ENCODE measurements around the gene MCF2L.

The MCF2L gene

DNA sequence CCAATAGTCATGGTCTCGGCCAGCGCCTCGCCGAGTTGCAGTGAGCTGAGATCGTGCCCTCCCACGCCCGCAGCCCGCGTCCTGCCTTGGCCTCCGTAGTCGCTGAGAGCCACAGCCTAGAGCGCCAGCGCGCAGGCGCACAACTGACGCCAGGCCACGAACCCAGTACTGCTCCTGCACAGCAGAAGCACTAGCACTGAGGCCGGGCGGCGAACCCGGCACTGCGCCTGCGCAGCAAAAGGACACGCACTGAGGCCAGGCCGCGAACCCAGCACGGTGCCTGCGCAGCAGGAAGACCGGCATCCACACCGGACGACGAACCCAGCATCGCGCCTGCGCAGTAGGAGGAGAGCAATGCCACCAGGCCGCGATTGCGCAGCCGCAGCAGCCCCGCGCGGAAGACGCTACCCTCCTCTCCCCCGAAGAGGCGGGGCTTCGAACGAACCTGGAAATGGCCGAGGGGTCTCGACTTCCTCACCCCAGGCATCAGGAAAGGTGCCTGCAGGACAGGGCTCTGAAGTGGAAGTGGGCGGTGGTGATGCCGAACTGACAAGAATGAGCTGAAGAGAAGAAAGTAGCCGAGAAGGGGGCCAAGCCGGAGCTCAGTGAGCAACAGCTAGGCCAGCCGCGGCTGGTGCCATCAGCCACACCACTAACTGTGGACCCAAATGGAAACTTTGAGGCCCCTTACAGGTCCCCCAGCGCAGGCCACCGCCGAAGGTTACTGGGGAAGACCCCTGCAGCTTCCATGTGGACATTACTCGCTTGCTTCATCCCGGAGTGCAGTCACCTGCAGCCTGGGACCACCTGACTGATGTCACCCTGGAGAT, 161.1 kb downstream of the MCF2L start:
- Histone ChIP-seq H3K4me1 (ENCODE audit: control insufficient read depth, insufficient read depth, low read length) (no peaks in the 10 kb centered on the region), H3K27ac (ENCODE audit: low read depth, low read length) (no peak overlapping the region), H3K27me3 (ENCODE audit: control insufficient read depth, insufficient read depth, low read length) (no peaks in the 10 kb centered on the region), H3K4me3 (ENCODE audit: low read length) (peak overlapping the region; percentile 6), H3K36me3 (ENCODE audit: control insufficient read depth, insufficient read depth, low read length) (no peaks in the 10 kb centered on the region), H3K9ac (ENCODE audit: low read length) (no peak overlapping the region)

DNA sequence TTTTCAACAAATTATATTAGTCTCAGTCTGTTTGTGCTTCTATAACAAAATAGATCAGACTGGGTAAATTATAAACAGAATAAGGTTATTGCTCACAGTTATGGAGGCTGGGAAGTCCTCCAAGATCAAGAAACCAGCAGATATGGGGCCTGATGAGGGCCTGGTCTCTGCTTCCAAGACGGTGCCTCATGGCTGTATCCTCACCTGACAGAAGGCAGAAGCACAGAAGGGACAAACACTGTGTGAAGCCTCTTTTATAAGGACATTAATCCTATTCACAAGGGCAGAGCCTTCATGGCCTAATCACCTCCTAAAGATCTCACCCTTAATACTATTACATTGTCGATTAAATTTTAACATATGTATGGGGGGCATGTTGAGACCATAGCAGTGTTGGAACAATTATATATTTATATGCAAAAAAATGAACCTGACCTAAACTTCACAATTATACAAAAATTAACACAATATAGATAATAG, 166.3 kb downstream of the MCF2L start:
- no peaks in the 10 kb centered on the region for H3K4me1 ChIP-seq (ENCODE audit: control insufficient read depth, insufficient read depth, low read length)
- H3K9ac ChIP-seq (ENCODE audit: low read length), result no peak overlapping the region
- H3K27ac ChIP-seq (ENCODE audit: low read depth, low read length), result no peak overlapping the region
- H3K36me3 ChIP-seq (ENCODE audit: control insufficient read depth, insufficient read depth, low read length), result no peaks in the 10 kb centered on the region
- no peaks in the 10 kb centered on the region for H3K27me3 ChIP-seq (ENCODE audit: control insufficient read depth, insufficient read depth, low read length)
- no peak overlapping the region for H3K4me3 ChIP-seq (ENCODE audit: low read length)

DNA sequence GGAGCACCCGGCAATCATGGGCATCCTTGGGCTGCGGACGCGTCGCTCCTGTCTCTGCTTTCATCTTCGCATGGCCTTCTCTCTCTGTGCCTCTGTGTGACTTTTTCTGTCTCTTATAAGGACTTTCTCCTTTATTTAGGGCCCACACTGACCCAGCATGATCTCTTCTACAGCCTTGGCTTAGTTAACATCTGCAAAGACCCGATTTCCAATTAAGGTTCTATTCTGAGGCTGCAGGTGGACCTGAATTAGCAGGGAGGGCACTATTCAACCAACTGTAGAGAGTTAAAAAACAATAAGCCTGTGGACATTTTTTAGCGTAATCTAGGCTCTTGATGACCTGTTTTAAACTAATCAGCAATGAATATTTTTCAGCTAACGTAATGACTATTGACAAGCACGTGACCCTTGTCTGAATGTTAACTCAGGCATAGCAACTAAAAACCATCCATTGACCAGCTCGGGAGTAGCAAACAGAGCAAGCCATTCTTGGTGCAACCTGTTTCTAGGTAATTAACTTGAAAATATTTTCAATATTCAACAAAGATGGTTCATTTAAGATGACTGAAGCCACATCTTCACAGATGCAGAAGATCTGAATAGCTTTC, 168.8 kb downstream of the MCF2L start:
- Histone ChIP-seq H3K27ac (ENCODE audit: low read depth, low read length) (no peak overlapping the region), H3K4me3 (ENCODE audit: low read length) (no peak overlapping the region), H3K36me3 (ENCODE audit: control insufficient read depth, insufficient read depth, low read length) (no peaks in the 10 kb centered on the region), H3K9ac (ENCODE audit: low read length) (no peak overlapping the region), H3K4me1 (ENCODE audit: control insufficient read depth, insufficient read depth, low read length) (no peaks in the 10 kb centered on the region), H3K27me3 (ENCODE audit: control insufficient read depth, insufficient read depth, low read length) (no peaks in the 10 kb centered on the region)

- no peak overlapping the region for H3K4me3 ChIP-seq (ENCODE audit: low read length)
- H3K9ac ChIP-seq (ENCODE audit: low read length), result no peak overlapping the region
- H3K27me3 ChIP-seq (ENCODE audit: control insufficient read depth, insufficient read depth, low read length), result no peaks in the 10 kb centered on the region
- no peak overlapping the region for H3K27ac ChIP-seq (ENCODE audit: low read depth, low read length)
- no peaks in the 10 kb centered on the region for H3K36me3 ChIP-seq (ENCODE audit: control insufficient read depth, insufficient read depth, low read length)
- H3K4me1 ChIP-seq (ENCODE audit: control insufficient read depth, insufficient read depth, low read length), result no peaks in the 10 kb centered on the region
Observed at GRCh38 chr13:113138792-113139551, 170.0 kb downstream of the MCF2L start.

DNA sequence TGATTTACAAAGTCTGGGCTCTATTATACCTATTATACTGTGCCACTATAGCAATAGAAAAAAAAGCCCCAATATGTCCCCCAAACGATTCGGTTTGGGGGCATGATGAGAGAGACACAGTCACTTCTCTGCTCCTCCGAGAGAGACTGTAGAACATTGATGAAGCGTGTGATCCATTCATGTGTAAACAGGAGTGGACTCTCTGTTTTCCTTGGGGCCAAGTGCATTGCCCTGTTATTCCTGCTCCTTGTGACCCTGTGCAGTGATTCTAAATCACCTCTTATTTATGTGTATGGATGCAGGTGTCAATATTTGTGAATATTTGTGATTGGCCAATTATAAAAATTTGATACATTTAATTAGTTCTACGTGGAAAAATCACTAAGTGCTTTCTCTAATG, 170.6 kb downstream of the MCF2L start:
- H3K9ac ChIP-seq (ENCODE audit: low read length), result no peak overlapping the region
- no peaks in the 10 kb centered on the region for H3K27me3 ChIP-seq (ENCODE audit: control insufficient read depth, insufficient read depth, low read length)
- no peak overlapping the region for H3K27ac ChIP-seq (ENCODE audit: low read depth, low read length)
- H3K4me3 ChIP-seq (ENCODE audit: low read length), result no peak overlapping the region
- H3K4me1 ChIP-seq (ENCODE audit: control insufficient read depth, insufficient read depth, low read length), result no peaks in the 10 kb centered on the region
- no peaks in the 10 kb centered on the region for H3K36me3 ChIP-seq (ENCODE audit: control insufficient read depth, insufficient read depth, low read length)

DNA sequence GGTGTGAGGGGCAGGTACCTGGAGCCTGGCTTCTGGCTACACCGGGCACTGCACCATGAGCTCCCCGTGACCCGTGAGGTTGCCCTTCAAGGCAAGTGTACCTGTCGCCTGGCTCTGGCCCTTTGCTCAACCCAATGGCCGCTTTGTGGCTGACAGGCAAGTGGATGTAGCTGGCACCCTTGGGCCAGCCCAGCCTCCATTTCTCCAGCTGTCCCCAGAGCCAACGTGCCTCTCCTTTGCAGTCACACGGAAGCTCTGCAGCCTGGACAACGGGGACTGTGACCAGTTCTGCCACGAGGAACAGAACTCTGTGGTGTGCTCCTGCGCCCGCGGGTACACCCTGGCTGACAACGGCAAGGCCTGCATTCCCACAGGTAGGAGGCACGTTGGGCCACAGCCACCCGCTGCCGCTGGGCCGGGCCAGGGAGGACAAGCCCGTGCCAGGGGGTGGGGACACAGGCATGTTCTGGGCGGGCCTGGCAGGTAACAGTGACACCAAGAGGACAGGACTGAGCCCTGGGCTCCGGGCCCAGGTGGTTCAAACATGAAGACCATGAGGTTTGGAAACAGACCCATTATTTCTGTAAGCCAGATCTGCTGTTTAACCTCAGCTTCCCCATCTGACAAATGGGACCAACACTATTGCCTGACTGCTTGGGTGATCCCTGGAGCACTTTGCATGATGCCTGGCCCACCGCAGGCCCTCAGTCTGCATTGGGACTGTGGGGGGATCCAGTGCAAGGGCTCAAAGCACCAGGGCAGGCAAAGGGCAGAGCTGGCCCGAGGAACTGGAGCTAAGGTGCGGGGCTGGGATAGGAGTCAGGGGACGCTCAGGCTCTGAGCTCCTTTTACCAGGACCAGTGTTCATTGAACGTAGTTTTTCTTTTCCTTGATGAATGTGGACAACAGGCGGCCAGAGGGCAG, 171.9 kb downstream of the MCF2L start:
- Histone ChIP-seq H3K4me3 (ENCODE audit: low read length) (no peak overlapping the region), H3K36me3 (ENCODE audit: control insufficient read depth, insufficient read depth, low read length) (no peaks in the 10 kb centered on the region), H3K9ac (ENCODE audit: low read length) (no peak overlapping the region), H3K27ac (ENCODE audit: low read depth, low read length) (no peak overlapping the region), H3K27me3 (ENCODE audit: control insufficient read depth, insufficient read depth, low read length) (no peaks in the 10 kb centered on the region), H3K4me1 (ENCODE audit: control insufficient read depth, insufficient read depth, low read length) (no peaks in the 10 kb centered on the region)

DNA sequence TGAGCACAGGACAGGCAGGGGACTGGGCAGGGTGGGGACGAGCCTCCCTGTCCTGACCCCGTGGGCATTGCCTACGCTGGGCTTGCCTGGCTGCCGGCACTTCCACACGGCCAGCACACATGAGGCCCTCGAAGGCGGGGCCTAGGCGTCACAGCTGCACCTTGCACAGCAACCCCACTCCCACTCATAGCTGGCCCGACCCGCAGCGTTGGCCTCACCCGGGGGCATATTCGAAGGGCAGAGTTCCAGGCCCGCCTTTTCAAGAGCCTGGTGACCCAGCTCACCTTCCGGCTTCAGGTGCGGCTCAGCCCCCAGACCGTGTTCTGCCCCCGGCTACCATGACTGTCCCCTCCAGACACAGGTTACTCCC, 172.6 kb downstream of the MCF2L start:
- no peaks in the 10 kb centered on the region for H3K4me1 ChIP-seq (ENCODE audit: control insufficient read depth, insufficient read depth, low read length)
- H3K27ac ChIP-seq (ENCODE audit: low read depth, low read length), result no peak overlapping the region

GRCh38 chr13:113142876-113143275, 173.9 kb downstream of the MCF2L start:
- H3K27me3 ChIP-seq (ENCODE audit: control insufficient read depth, insufficient read depth, low read length), result no peaks in the 10 kb centered on the region
- H3K9ac ChIP-seq (ENCODE audit: low read length), result no peak overlapping the region
- H3K4me3 ChIP-seq (ENCODE audit: low read length), result no peak overlapping the region
- no peak overlapping the region for H3K27ac ChIP-seq (ENCODE audit: low read depth, low read length)
- H3K36me3 ChIP-seq (ENCODE audit: control insufficient read depth, insufficient read depth, low read length), result no peaks in the 10 kb centered on the region
- H3K4me1 ChIP-seq (ENCODE audit: control insufficient read depth, insufficient read depth, low read length), result no peaks in the 10 kb centered on the region

More for the DNA sequence above, 172.6 kb downstream of the MCF2L start:
- Histone ChIP-seq H3K36me3 (ENCODE audit: control insufficient read depth, insufficient read depth, low read length) (no peaks in the 10 kb centered on the region), H3K4me3 (ENCODE audit: low read length) (no peak overlapping the region), H3K9ac (ENCODE audit: low read length) (no peak overlapping the region), H3K27me3 (ENCODE audit: control insufficient read depth, insufficient read depth, low read length) (no peaks in the 10 kb centered on the region)

- Histone ChIP-seq H3K9ac (ENCODE audit: low read length) (no peak overlapping the region), H3K36me3 (ENCODE audit: control insufficient read depth, insufficient read depth, low read length) (no peaks in the 10 kb centered on the region), H3K4me3 (ENCODE audit: low read length) (no peak overlapping the region), H3K27ac (ENCODE audit: low read depth, low read length) (no peak overlapping the region), H3K27me3 (ENCODE audit: control insufficient read depth, insufficient read depth, low read length) (no peaks in the 10 kb centered on the region), H3K4me1 (ENCODE audit: control insufficient read depth, insufficient read depth, low read length) (no peaks in the 10 kb centered on the region)
Observed at GRCh38 chr13:113143466-113144254, 174.6 kb downstream of the MCF2L start.

GRCh38 chr13:113144255-113144629, 175.2 kb downstream of the MCF2L start:
- Histone ChIP-seq H3K9ac (ENCODE audit: low read length) (no peak overlapping the region), H3K27ac (ENCODE audit: low read depth, low read length) (no peak overlapping the region), H3K36me3 (ENCODE audit: control insufficient read depth, insufficient read depth, low read length) (no peaks in the 10 kb centered on the region), H3K4me1 (ENCODE audit: control insufficient read depth, insufficient read depth, low read length) (no peaks in the 10 kb centered on the region), H3K27me3 (ENCODE audit: control insufficient read depth, insufficient read depth, low read length) (no peaks in the 10 kb centered on the region), H3K4me3 (ENCODE audit: low read length) (no peak overlapping the region)

GRCh38 chr13:113145496-113145895, 176.5 kb downstream of the MCF2L start:
- Histone ChIP-seq H3K27ac (ENCODE audit: low read depth, low read length) (no peak overlapping the region), H3K27me3 (ENCODE audit: control insufficient read depth, insufficient read depth, low read length) (no peaks in the 10 kb centered on the region), H3K4me1 (ENCODE audit: control insufficient read depth, insufficient read depth, low read length) (no peaks in the 10 kb centered on the region), H3K4me3 (ENCODE audit: low read length) (no peak overlapping the region), H3K36me3 (ENCODE audit: control insufficient read depth, insufficient read depth, low read length) (no peaks in the 10 kb centered on the region), H3K9ac (ENCODE audit: low read length) (no peak overlapping the region)
